Hematopoietic multipotent progenitor cell treated with erythropoietin and hydrocortisone succinate and interleukin-3 and kit ligand, for 15 days (in vitro differentiated cells): ENCODE measurements around the gene PPIE.
A peak's percentile ranks its signal among the peaks of the same experiment; 100 is the strongest.

ENCODE experiments used
- DNase-seq: peaks from one replicate; pipeline ENCODE4 v3.0.0-alpha.2; 2015; ENCODE audit warnings: low spot score

The PPIE gene

GRCh38 chr1:39720094-39720999, 18.3 kb upstream of the PPIE start:
- peak; percentile 74 for DNase-seq

GRCh38 chr1:39721664-39722063, 17.0 kb upstream of the PPIE start:
- no peak for DNase-seq

GRCh38 chr1:39722495-39722894, 16.2 kb upstream of the PPIE start:
- no peak for DNase-seq

GRCh38 chr1:39726600-39726999, 12.1 kb upstream of the PPIE start:
- no peak for DNase-seq

- no peak for DNase-seq
These were observed 11.3 kb upstream of the PPIE start for GRCh38 chr1:39727221-39727931.

GRCh38 chr1:39727932-39728317, 10.8 kb upstream of the PPIE start:
- DNase-seq: no peak

- no peak for DNase-seq
These were observed 9.7 kb upstream of the PPIE start for GRCh38 chr1:39729030-39729429.

- no peak for DNase-seq
These were observed 8.8 kb upstream of the PPIE start for GRCh38 chr1:39729842-39730241.

- DNase-seq: no peak
These were observed 6.0 kb upstream of the PPIE start for GRCh38 chr1:39732730-39733129.

- no peak for DNase-seq
These were observed 5.5 kb upstream of the PPIE start for GRCh38 chr1:39733161-39733560.

- DNase-seq: no peak
These were observed 3.0 kb upstream of the PPIE start for GRCh38 chr1:39735731-39736130.

GRCh38 chr1:39737546-39738169, 1.0 kb upstream of the PPIE start:
- DNase-seq: no peak

- DNase-seq: no peak
These were observed 6.5 kb downstream of the PPIE start for GRCh38 chr1:39745016-39745670.

GRCh38 chr1:39751595-39751994, 12.9 kb downstream of the PPIE start:
- DNase-seq: no peak

- no peak for DNase-seq
These were observed 14.0 kb downstream of the PPIE start for GRCh38 chr1:39752703-39753102.

GRCh38 chr1:39753132-39754025, 14.7 kb downstream of the PPIE start:
- no peak for DNase-seq

- no peak for DNase-seq
These were observed 15.4 kb downstream of the PPIE start for GRCh38 chr1:39754026-39754570.

GRCh38 chr1:39754906-39755504, 16.3 kb downstream of the PPIE start:
- DNase-seq: no peak

- DNase-seq: no peak
These were observed 17.4 kb downstream of the PPIE start for GRCh38 chr1:39755965-39756659.

- peak; percentile 83 for DNase-seq
These were observed 18.8 kb downstream of the PPIE start for GRCh38 chr1:39757501-39757900.
